HepG2 (cell line): Measurements from ENCODE around the gene CLASRP. TPM values are rescaled to one million over a fixed set of nuclear protein-coding genes. Genes with fewer than 3 reads are reported as not detected.

Experiments used
- AKNA ChIP-seq: sonication (generic); formaldehyde crosslinking; IDR thresholded peaks from 2 replicates; pipeline ENCODE4 v1.4.0; 2020; ENCODE audit warnings: missing genetic modification reagents, borderline replicate concordance
- KAT2B ChIP-seq: fragments of 150-350 bp; IDR thresholded peaks from 2 replicates; pipeline ENCODE4 v1.6.1; 2014; ENCODE audit warnings: low read depth, low read length, borderline replicate concordance
- MLX ChIP-seq: IDR thresholded peaks from 2 replicates; pipeline ENCODE4 v1.6.1; 2016
- RBM39 ChIP-seq: fragments of 200-400 bp; formaldehyde crosslinking; IDR thresholded peaks from one replicate; pipeline ENCODE4 v1.6.1; 2018; ENCODE audit warnings: antibody characterized with exemption, mild to moderate bottlenecking, low read depth, low read length; ENCODE audit not compliant: poor library complexity, severe bottlenecking
- RFX3 ChIP-seq: IDR thresholded peaks from 2 replicates; pipeline ENCODE4 v1.6.1; 2016; ENCODE audit warnings: missing biosample characterization, missing genetic modification reagents
- RFX5 ChIP-seq: IDR thresholded peaks from 2 replicates; pipeline ENCODE4 v1.6.1; 2011; ENCODE audit warnings: low read depth, low read length, improper control_type of control experiment
- RFXAP ChIP-seq: sonication (generic); formaldehyde crosslinking; IDR thresholded peaks from 2 replicates; pipeline ENCODE4 v1.4.0; 2020; ENCODE audit warnings: missing genetic modification reagents, borderline replicate concordance
- SKI ChIP-seq: fragments of 450-650 bp; IDR thresholded peaks from one replicate; pipeline ENCODE4 v1.6.1; 2018; ENCODE audit warnings: mild to moderate bottlenecking; ENCODE audit not compliant: partially characterized antibody
- SMYD3 ChIP-seq: sonication (generic); formaldehyde crosslinking; IDR thresholded peaks from 2 replicates; pipeline ENCODE4 v1.8.1; 2023; ENCODE audit warnings: mild to moderate bottlenecking, missing genetic modification reagents
- SOX5 ChIP-seq: IDR thresholded peaks from 2 replicates; pipeline ENCODE4 v1.6.1; 2016; ENCODE audit warnings: borderline replicate concordance
- THAP11 ChIP-seq: IDR thresholded peaks from 2 replicates; pipeline ENCODE4 v1.6.1; 2016; ENCODE audit warnings: missing biosample characterization, missing genetic modification reagents
- ZBED4 ChIP-seq: sonication (generic); formaldehyde crosslinking; IDR thresholded peaks from 2 replicates; pipeline ENCODE4 v1.4.0; 2020; ENCODE audit warnings: missing genetic modification reagents, borderline replicate concordance
- ZNF17 ChIP-seq: sonication (generic); formaldehyde crosslinking; IDR thresholded peaks from 2 replicates; pipeline ENCODE4 v1.5.0; 2020; ENCODE audit warnings: mild to moderate bottlenecking, missing genetic modification reagents
- ZNF446 ChIP-seq: sonication (generic); formaldehyde crosslinking; IDR thresholded peaks from 2 replicates; pipeline ENCODE4 v1.5.0; 2020; ENCODE audit warnings: mild to moderate bottlenecking, missing genetic modification reagents
- ZNF75D ChIP-seq: sonication (generic); formaldehyde crosslinking; IDR thresholded peaks from 2 replicates; pipeline ENCODE4 v1.8.1; 2023; ENCODE audit warnings: missing genetic modification reagents, mild to moderate bottlenecking, borderline replicate concordance
- ZNF788 ChIP-seq: sonication (generic); formaldehyde crosslinking; IDR thresholded peaks from 2 replicates; pipeline ENCODE4 v1.5.0; 2020; ENCODE audit warnings: mild to moderate bottlenecking, missing genetic modification reagents, borderline replicate concordance
- polyA plus RNA-seq, 8 experiments: library from polyadenylated mRNA; depleted of rRNA in 3 of 8; stranded (reverse) in 7 of 8; unstranded in 1 of 8; fragments of >200 nt; fragmentation: Illumina TruSeq in 4 of 8; extraction: Trizol in 4 of 8; gene quantifications; 2 replicates each; pipeline versions ENCODE4 v1.2.1 to v1.2.3, GENCODE V29; 2011 to 2016; ENCODE audit warnings: low read depth in 4 of 8, missing spikeins in 1 of 8, mixed read lengths in 1 of 8; ENCODE audit not compliant: insufficient read depth in 1 of 8
- total RNA-seq, 5 experiments: library from RNA; depleted of rRNA; stranded (reverse); fragments of >200 nt; fragmentation: Illumina TruSeq; extraction: Trizol; gene quantifications; 2 replicates each; pipeline ENCODE4 v1.2.3, GENCODE V29; 2016; ENCODE audit warnings: low read depth in 1 of 5
- TF ChIP-seq, protein P1 (sequence below): sonication (generic); formaldehyde crosslinking; IDR thresholded peaks from 2 replicates; pipeline ENCODE4 v1.4.0; 2020; ENCODE audit warnings: missing genetic modification reagents

Gene CLASRP
- total and polyA plus RNA-seq, 2 of the 13 experiments (the other 11 are each of a cell fraction or from before 2014, with no cell fraction given), result 32.0 to 51.4 TPM

DNA sequence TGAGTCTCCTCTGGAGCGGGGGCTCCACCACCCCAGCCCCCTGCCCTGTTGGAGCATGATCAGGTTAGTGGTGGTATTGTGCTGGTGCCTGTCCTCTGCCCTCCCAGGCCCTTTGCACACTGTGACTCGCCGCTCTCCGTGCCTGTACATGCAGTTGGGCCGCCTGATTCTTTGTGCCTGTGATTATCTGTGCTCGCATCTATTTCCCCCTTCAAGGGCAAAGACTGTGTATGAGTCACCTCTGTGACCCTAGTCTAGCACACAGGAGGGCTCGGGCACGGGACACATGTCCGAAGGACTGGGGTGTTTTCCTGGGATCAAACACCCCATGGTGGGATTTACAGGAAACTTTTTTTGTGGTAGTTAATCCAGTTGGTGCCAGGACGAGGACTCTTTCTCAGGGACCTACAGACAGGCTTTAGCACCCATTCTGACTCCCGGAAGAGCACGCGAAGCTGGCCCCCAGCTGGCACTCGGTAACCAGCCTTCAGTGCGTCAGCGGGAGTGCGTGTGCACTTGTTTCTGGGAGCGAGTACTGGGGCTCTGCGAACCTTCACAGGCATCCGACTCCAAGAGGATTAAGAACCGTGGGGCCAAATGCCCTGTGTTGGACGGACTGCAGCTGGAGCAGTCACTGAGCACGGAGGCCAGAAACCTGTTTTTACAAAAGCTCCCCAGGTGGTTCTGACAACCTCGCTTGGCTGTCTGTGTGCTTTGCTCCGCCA is 60.8 kb downstream of the CLASRP start (continued):
- TF ChIP-seq THAP11 (no peak), KAT2B (no peak), ZBED4 (no peak), ZNF446 (no peak), MLX (CRISPR knock-in tag) (no peak), SKI (no peak), RFX3 (CRISPR knock-in tag) (no peak), SMYD3 (no peak), AKNA (CRISPR knock-in tag) (no peak), ZNF17 (CRISPR knock-in tag) (no peak), SOX5 (CRISPR knock-in tag) (peak; percentile 10; the same call in 1 of the 2 replicates), RFX5 (no peak), RFXAP (CRISPR knock-in tag) (no peak), ZNF75D (no peak), RBM39 (no peak), ZNF788 (CRISPR knock-in tag) (no peak)
- TF ChIP-seq, protein P1, sequence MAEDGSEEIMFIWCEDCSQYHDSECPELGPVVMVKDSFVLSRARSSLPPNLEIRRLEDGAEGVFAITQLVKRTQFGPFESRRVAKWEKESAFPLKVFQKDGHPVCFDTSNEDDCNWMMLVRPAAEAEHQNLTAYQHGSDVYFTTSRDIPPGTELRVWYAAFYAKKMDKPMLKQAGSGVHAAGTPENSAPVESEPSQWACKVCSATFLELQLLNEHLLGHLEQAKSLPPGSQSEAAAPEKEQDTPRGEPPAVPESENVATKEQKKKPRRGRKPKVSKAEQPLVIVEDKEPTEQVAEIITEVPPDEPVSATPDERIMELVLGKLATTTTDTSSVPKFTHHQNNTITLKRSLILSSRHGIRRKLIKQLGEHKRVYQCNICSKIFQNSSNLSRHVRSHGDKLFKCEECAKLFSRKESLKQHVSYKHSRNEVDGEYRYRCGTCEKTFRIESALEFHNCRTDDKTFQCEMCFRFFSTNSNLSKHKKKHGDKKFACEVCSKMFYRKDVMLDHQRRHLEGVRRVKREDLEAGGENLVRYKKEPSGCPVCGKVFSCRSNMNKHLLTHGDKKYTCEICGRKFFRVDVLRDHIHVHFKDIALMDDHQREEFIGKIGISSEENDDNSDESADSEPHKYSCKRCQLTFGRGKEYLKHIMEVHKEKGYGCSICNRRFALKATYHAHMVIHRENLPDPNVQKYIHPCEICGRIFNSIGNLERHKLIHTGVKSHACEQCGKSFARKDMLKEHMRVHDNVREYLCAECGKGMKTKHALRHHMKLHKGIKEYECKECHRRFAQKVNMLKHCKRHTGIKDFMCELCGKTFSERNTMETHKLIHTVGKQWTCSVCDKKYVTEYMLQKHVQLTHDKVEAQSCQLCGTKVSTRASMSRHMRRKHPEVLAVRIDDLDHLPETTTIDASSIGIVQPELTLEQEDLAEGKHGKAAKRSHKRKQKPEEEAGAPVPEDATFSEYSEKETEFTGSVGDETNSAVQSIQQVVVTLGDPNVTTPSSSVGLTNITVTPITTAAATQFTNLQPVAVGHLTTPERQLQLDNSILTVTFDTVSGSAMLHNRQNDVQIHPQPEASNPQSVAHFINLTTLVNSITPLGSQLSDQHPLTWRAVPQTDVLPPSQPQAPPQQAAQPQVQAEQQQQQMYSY (CRISPR knock-in tag), result no peak
